Chondrocyte (in vitro differentiated cells): ENCODE data around the gene HECTD2. TPM values are rescaled to one million over a fixed set of nuclear protein-coding genes. Genes with fewer than 3 reads are reported as not detected.

Experiments
- DNase-seq: peaks from one replicate; pipeline ENCODE4 v3.0.0; 2021; ENCODE audit warnings: mixed read lengths, low spot score
- H3K27ac Mint-ChIP-seq: one replicate; pipeline ENCODE4 v1.8.0; 2021; ENCODE audit warnings: mild to moderate bottlenecking, moderate library complexity, mixed read lengths; ENCODE audit not compliant: unreplicated experiment
- H3K27me3 Mint-ChIP-seq: 2 replicates; pipeline ENCODE4 v1.8.0; 2021; ENCODE audit warnings: low read depth, mixed read lengths
- H3K36me3 Mint-ChIP-seq: 2 replicates; pipeline ENCODE4 v1.8.0; 2021; ENCODE audit warnings: low read depth, mixed read lengths
- H3K4me1 Mint-ChIP-seq: 2 replicates; pipeline ENCODE4 v1.8.0; 2021; ENCODE audit warnings: low read depth, mild to moderate bottlenecking, mixed read lengths
- H3K4me3 Mint-ChIP-seq: one replicate; pipeline ENCODE4 v1.8.0; 2021; ENCODE audit warnings: mild to moderate bottlenecking, moderate library complexity, mixed read lengths; ENCODE audit not compliant: unreplicated experiment
- H3K9me3 Mint-ChIP-seq: 2 replicates; pipeline ENCODE4 v1.8.0; 2021; ENCODE audit warnings: low read depth, mixed read lengths
- total RNA-seq: library from RNA; stranded (reverse); gene quantifications from 3 replicates; pipeline ENCODE4 v1.2.1, GENCODE V29; 2021
- TF ChIP-seq, protein P1 (sequence below): fragments of 200-600 bp; sonication (generic); IDR thresholded peaks from 2 replicates; pipeline ENCODE4 v1.5.0; 2021; ENCODE audit warnings: antibody characterized with exemption, mild to moderate bottlenecking, moderate library complexity

Gene HECTD2
- total RNA-seq, 1 donor from 2014 or later, result 51.8 TPM

DNA sequence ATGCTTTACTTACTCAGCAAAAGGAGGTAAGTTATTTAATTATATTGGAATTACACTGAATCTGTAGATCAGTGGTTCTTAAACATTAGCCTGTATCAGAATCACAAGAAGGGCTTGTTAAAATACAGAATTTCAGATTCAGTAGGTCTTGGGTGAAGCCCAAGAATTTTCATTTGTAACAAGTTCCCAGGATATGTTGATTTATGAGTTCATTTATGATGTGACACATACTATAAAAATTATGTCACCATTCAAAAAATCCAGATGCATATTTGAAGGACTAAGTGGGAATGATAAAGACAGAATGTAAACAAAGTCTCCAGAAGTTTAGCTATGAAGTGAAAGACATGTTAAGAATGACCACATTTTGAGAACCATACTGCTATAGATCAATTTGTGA, 52.3 kb downstream of the HECTD2 start:
- no peaks in the 10 kb centered on the region for H3K27me3 Mint-ChIP-seq
- H3K4me1 Mint-ChIP-seq, result peaks cover 18% of the 10 kb centered on the region
- TF ChIP-seq, protein P1, sequence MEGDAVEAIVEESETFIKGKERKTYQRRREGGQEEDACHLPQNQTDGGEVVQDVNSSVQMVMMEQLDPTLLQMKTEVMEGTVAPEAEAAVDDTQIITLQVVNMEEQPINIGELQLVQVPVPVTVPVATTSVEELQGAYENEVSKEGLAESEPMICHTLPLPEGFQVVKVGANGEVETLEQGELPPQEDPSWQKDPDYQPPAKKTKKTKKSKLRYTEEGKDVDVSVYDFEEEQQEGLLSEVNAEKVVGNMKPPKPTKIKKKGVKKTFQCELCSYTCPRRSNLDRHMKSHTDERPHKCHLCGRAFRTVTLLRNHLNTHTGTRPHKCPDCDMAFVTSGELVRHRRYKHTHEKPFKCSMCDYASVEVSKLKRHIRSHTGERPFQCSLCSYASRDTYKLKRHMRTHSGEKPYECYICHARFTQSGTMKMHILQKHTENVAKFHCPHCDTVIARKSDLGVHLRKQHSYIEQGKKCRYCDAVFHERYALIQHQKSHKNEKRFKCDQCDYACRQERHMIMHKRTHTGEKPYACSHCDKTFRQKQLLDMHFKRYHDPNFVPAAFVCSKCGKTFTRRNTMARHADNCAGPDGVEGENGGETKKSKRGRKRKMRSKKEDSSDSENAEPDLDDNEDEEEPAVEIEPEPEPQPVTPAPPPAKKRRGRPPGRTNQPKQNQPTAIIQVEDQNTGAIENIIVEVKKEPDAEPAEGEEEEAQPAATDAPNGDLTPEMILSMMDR, result no peak
- no peak for DNase-seq
- peak overlapping the region; percentile 49 for H3K27ac Mint-ChIP-seq
- no peak overlapping the region for H3K4me3 Mint-ChIP-seq
- H3K9me3 Mint-ChIP-seq, result peaks cover 23% of the 10 kb centered on the region
- peaks cover 49% of the 10 kb centered on the region for H3K36me3 Mint-ChIP-seq

DNA sequence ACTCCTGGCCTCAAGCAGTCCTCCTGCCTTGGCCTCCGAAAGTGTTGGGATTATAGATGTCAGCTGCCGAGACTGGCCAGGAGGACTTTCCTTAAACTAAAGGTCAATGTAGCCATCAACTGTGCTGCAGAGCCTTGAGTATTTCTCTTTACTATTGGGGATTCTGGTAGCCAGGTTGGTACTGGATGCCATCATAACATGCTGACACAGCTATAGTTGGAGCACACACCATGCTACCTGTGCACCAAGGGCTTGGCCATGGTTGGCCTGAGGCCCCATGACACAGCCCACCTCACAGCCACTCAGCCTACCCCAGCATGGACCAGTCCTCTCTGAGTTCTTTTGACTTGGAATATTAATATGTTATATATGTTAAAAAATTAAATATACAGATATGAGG, 54.4 kb downstream of the HECTD2 start:
- Mint-ChIP-seq H3K4me3 (no peak overlapping the region), H3K4me1 (peaks cover 18% of the 10 kb centered on the region), H3K27me3 (no peaks in the 10 kb centered on the region), H3K36me3 (peaks cover 60% of the 10 kb centered on the region), H3K27ac (no peak overlapping the region), H3K9me3 (peaks cover 33% of the 10 kb centered on the region)
- TF ChIP-seq, protein P1, result no peak
- DNase-seq, result no peak

DNA sequence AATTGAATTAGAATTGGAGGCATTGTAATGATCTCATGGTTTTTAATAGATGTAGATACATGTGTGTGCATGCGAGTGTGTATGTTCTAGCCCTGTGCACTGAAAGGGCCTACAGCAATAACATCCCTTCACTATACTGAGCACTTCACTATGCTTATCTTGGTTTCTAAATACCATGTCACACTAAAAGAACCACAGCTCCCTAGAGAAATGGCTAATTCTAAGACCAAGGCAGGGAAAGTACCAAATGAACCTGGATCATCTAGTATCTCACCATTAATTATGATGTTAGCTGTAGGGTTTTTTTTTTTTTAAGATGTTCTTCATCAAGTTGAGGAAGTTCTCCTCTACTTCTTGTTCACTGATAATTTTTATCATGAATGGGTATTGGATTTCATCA, 55.1 kb downstream of the HECTD2 start:
- Mint-ChIP-seq H3K4me1 (peaks cover 14% of the 10 kb centered on the region), H3K36me3 (peaks cover 62% of the 10 kb centered on the region), H3K27ac (no peak overlapping the region), H3K4me3 (no peak overlapping the region), H3K9me3 (peaks cover 40% of the 10 kb centered on the region), H3K27me3 (no peaks in the 10 kb centered on the region)
- TF ChIP-seq, protein P1, result no peak
- no peak for DNase-seq

DNA sequence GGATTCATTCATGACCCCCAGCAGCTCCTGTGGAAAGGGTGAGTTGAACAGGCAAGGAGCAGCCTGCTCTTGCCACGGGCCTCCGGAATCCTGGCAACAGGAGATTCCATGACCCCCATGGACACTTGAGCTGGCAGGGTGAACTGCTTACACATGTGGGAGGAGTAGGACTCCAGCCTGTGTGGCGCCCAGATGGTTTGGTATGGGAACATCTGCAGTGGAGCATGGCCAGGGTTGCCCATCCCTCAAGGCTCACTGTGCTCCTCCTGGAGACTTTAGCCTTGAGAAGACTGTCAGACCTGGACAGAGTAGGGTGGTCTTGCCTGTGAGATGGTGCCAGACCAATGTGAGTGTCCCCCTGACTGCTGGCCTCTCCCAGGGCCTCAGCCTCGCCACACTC, 57.0 kb downstream of the HECTD2 start:
- DNase-seq, result no peak
- TF ChIP-seq, protein P1, result no peak
- peaks cover 65% of the 10 kb centered on the region for H3K36me3 Mint-ChIP-seq
- no peak overlapping the region for H3K27ac Mint-ChIP-seq
- H3K9me3 Mint-ChIP-seq, result peaks cover 54% of the 10 kb centered on the region
- H3K4me3 Mint-ChIP-seq, result no peak overlapping the region
- no peaks in the 10 kb centered on the region for H3K27me3 Mint-ChIP-seq
- H3K4me1 Mint-ChIP-seq, result peaks cover 5% of the 10 kb centered on the region

DNA sequence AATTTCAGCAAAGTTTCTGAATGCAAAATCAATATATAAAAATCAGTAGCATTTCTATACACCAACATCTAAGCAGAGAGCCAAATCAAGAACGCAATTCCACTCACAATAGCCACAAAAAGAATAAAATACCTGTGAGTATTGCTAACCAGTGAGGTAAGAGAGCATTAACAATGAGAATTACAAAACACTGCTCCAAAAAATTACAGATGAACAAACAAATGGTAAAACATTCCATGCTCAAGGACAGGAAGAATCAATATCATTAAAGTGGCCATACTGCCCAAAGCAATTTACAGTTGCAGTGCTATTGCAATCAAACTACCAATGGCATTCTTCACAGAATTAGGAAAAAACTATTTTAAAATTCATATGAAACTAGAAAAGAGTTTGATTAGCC, 61.5 kb downstream of the HECTD2 start:
- Mint-ChIP-seq H3K27me3 (no peaks in the 10 kb centered on the region), H3K27ac (no peak overlapping the region), H3K4me1 (no peaks in the 10 kb centered on the region), H3K9me3 (peaks cover 42% of the 10 kb centered on the region), H3K36me3 (peaks cover 38% of the 10 kb centered on the region), H3K4me3 (no peak overlapping the region)
- no peak for DNase-seq
- TF ChIP-seq, protein P1, result no peak
